HS-27A (cell line): Measurements from ENCODE around the gene LCN9.

ENCODE experiments used
- DNase-seq: peaks from one replicate; pipeline ENCODE4 v3.0.0-alpha.2; 2012; ENCODE audit warnings: low read depth, missing footprints

LCN9 gene

GRCh38 chr9:135698767-135699166 lies 35.7 kb downstream of the LCN9 start:
- DNase-seq, result no peak

- no peak for DNase-seq
Observed at GRCh38 chr9:135699440-135699839, 36.3 kb downstream of the LCN9 start, which contains the start of gene SOHLH1. TSS of gene SOHLH1 (minus strand) at chr9:135699481. CDS start at chr9:135699467, 14 bp downstream.

GRCh38 chr9:135700525-135700924 lies 37.4 kb downstream of the LCN9 start:
- no peak for DNase-seq

- no peak for DNase-seq
Observed at GRCh38 chr9:135701067-135701958, 38.2 kb downstream of the LCN9 start.

- DNase-seq, result no peak
Observed at GRCh38 chr9:135701959-135702721, 39.0 kb downstream of the LCN9 start, which contains the start of gene KCNT1. TSS of gene KCNT1 (plus strand) at chr9:135702185. CDS start at chr9:135702259, 74 bp downstream.

- no peak for DNase-seq
Observed at GRCh38 chr9:135703726-135704125, 40.6 kb downstream of the LCN9 start.

GRCh38 chr9:135704483-135704882 lies 41.4 kb downstream of the LCN9 start:
- no peak for DNase-seq

GRCh38 chr9:135705376-135705775 lies 42.3 kb downstream of the LCN9 start:
- DNase-seq, result no peak

GRCh38 chr9:135706288-135706687 lies 43.2 kb downstream of the LCN9 start:
- DNase-seq, result no peak

- no peak for DNase-seq
Observed at GRCh38 chr9:135707252-135708138, 44.4 kb downstream of the LCN9 start.

GRCh38 chr9:135708164-135708563 lies 45.1 kb downstream of the LCN9 start:
- no peak for DNase-seq

- no peak for DNase-seq
Observed at GRCh38 chr9:135711391-135711790, 48.3 kb downstream of the LCN9 start.

- no peak for DNase-seq
Observed at GRCh38 chr9:135711881-135712280, 48.8 kb downstream of the LCN9 start.

GRCh38 chr9:135712613-135713295 lies 49.6 kb downstream of the LCN9 start:
- DNase-seq, result no peak

GRCh38 chr9:135714242-135715055 lies 51.3 kb downstream of the LCN9 start:
- DNase-seq, result no peak

- DNase-seq, result no peak
Observed at GRCh38 chr9:135715056-135715595, 52.0 kb downstream of the LCN9 start.

- DNase-seq, result no peak
Observed at GRCh38 chr9:135716045-135716444, 52.9 kb downstream of the LCN9 start.
